GM23338 (cell line): ENCODE data around the gene SLC4A8.

Source experiments
- CREB1 ChIP-seq: fragments of 250-450 bp; sonication (Bioruptor Pico); IDR thresholded peaks from 2 replicates; pipeline ENCODE4 v1.5.0; 2020; ENCODE audit warnings: low read depth, mild to moderate bottlenecking, moderate library complexity
- CTCF ChIP-seq, 2 experiments: fragments of 200-600 bp in 1 of 2; sonication (generic) in 1 of 2; conservative IDR thresholded peaks; 2 replicates each; pipeline versions ENCODE4 v1.5.1 to v1.6.1; 2016 to 2017; ENCODE audit warnings: antibody characterized with exemption in 2 of 2, low read depth in 2 of 2, mild to moderate bottlenecking in 2 of 2, moderate library complexity in 1 of 2
- EZH2 ChIP-seq: fragments of 200-600 bp; sonication (generic); IDR thresholded peaks from one replicate; pipeline ENCODE4 v1.8.0; 2017; ENCODE audit warnings: antibody characterized with exemption, mild to moderate bottlenecking, low read depth; ENCODE audit not compliant: unreplicated experiment
- EZH2phosphoT487 ChIP-seq: fragments of 200-600 bp; sonication (generic); IDR thresholded peaks from one replicate; pipeline ENCODE4 v1.8.1; 2018; ENCODE audit warnings: antibody characterized with exemption; ENCODE audit not compliant: unreplicated experiment
- JUNB ChIP-seq: IDR thresholded peaks from one replicate; pipeline ENCODE4 v1.6.1; 2016; ENCODE audit warnings: antibody characterized with exemption; ENCODE audit not compliant: unreplicated experiment
- NANOG ChIP-seq: IDR thresholded peaks from 2 replicates; pipeline ENCODE4 v1.6.1; 2016; ENCODE audit warnings: antibody characterized with exemption, borderline replicate concordance
- POLR2AphosphoS5 ChIP-seq: IDR thresholded peaks from 2 replicates; pipeline ENCODE4 v1.6.1; 2016; ENCODE audit warnings: antibody characterized with exemption, low read depth
- STAT1 ChIP-seq: IDR thresholded peaks from one replicate; pipeline ENCODE4 v1.6.1; 2016; ENCODE audit warnings: antibody characterized with exemption; ENCODE audit not compliant: unreplicated experiment
- ZNF114 ChIP-seq: fragments of 250-450 bp; sonication (Bioruptor Pico); IDR thresholded peaks from 2 replicates; pipeline ENCODE4 v1.5.0; 2020; ENCODE audit warnings: mild to moderate bottlenecking, moderate library complexity
- ZNF331 ChIP-seq: fragments of 250-450 bp; sonication (Bioruptor Pico); IDR thresholded peaks from 2 replicates; pipeline ENCODE4 v1.5.0; 2020; ENCODE audit warnings: low read depth, mild to moderate bottlenecking, moderate library complexity
- TF ChIP-seq, protein P1 (sequence below): IDR thresholded peaks from one replicate; pipeline ENCODE4 v1.6.1; 2018; ENCODE audit warnings: antibody characterized with exemption; ENCODE audit not compliant: unreplicated experiment
- TF ChIP-seq, protein P2 (sequence below): fragments of 250-450 bp; sonication (Bioruptor Pico); IDR thresholded peaks from 2 replicates; pipeline ENCODE4 v1.5.0; 2020; ENCODE audit warnings: mild to moderate bottlenecking, moderate library complexity

GRCh38 chr12:51443573-51443972 is 18.9 kb downstream of the SLC4A8 start:
- TF ChIP-seq ZNF331 (CRISPR knock-in tag) (no peak), POLR2AphosphoS5 (no peak), CTCF (conservative IDR thresholded peaks at IDR 0.05; ENCODE audit: low read depth in 2 of 2) (no peak), NANOG (no peak), EZH2 (no peak), JUNB (no peak), EZH2phosphoT487 (no peak), ZNF114 (no peak), CREB1 (no peak), STAT1 (no peak)
- TF ChIP-seq, protein P1, sequence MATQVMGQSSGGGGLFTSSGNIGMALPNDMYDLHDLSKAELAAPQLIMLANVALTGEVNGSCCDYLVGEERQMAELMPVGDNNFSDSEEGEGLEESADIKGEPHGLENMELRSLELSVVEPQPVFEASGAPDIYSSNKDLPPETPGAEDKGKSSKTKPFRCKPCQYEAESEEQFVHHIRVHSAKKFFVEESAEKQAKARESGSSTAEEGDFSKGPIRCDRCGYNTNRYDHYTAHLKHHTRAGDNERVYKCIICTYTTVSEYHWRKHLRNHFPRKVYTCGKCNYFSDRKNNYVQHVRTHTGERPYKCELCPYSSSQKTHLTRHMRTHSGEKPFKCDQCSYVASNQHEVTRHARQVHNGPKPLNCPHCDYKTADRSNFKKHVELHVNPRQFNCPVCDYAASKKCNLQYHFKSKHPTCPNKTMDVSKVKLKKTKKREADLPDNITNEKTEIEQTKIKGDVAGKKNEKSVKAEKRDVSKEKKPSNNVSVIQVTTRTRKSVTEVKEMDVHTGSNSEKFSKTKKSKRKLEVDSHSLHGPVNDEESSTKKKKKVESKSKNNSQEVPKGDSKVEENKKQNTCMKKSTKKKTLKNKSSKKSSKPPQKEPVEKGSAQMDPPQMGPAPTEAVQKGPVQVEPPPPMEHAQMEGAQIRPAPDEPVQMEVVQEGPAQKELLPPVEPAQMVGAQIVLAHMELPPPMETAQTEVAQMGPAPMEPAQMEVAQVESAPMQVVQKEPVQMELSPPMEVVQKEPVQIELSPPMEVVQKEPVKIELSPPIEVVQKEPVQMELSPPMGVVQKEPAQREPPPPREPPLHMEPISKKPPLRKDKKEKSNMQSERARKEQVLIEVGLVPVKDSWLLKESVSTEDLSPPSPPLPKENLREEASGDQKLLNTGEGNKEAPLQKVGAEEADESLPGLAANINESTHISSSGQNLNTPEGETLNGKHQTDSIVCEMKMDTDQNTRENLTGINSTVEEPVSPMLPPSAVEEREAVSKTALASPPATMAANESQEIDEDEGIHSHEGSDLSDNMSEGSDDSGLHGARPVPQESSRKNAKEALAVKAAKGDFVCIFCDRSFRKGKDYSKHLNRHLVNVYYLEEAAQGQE = no peak
- TF ChIP-seq, protein P2, sequence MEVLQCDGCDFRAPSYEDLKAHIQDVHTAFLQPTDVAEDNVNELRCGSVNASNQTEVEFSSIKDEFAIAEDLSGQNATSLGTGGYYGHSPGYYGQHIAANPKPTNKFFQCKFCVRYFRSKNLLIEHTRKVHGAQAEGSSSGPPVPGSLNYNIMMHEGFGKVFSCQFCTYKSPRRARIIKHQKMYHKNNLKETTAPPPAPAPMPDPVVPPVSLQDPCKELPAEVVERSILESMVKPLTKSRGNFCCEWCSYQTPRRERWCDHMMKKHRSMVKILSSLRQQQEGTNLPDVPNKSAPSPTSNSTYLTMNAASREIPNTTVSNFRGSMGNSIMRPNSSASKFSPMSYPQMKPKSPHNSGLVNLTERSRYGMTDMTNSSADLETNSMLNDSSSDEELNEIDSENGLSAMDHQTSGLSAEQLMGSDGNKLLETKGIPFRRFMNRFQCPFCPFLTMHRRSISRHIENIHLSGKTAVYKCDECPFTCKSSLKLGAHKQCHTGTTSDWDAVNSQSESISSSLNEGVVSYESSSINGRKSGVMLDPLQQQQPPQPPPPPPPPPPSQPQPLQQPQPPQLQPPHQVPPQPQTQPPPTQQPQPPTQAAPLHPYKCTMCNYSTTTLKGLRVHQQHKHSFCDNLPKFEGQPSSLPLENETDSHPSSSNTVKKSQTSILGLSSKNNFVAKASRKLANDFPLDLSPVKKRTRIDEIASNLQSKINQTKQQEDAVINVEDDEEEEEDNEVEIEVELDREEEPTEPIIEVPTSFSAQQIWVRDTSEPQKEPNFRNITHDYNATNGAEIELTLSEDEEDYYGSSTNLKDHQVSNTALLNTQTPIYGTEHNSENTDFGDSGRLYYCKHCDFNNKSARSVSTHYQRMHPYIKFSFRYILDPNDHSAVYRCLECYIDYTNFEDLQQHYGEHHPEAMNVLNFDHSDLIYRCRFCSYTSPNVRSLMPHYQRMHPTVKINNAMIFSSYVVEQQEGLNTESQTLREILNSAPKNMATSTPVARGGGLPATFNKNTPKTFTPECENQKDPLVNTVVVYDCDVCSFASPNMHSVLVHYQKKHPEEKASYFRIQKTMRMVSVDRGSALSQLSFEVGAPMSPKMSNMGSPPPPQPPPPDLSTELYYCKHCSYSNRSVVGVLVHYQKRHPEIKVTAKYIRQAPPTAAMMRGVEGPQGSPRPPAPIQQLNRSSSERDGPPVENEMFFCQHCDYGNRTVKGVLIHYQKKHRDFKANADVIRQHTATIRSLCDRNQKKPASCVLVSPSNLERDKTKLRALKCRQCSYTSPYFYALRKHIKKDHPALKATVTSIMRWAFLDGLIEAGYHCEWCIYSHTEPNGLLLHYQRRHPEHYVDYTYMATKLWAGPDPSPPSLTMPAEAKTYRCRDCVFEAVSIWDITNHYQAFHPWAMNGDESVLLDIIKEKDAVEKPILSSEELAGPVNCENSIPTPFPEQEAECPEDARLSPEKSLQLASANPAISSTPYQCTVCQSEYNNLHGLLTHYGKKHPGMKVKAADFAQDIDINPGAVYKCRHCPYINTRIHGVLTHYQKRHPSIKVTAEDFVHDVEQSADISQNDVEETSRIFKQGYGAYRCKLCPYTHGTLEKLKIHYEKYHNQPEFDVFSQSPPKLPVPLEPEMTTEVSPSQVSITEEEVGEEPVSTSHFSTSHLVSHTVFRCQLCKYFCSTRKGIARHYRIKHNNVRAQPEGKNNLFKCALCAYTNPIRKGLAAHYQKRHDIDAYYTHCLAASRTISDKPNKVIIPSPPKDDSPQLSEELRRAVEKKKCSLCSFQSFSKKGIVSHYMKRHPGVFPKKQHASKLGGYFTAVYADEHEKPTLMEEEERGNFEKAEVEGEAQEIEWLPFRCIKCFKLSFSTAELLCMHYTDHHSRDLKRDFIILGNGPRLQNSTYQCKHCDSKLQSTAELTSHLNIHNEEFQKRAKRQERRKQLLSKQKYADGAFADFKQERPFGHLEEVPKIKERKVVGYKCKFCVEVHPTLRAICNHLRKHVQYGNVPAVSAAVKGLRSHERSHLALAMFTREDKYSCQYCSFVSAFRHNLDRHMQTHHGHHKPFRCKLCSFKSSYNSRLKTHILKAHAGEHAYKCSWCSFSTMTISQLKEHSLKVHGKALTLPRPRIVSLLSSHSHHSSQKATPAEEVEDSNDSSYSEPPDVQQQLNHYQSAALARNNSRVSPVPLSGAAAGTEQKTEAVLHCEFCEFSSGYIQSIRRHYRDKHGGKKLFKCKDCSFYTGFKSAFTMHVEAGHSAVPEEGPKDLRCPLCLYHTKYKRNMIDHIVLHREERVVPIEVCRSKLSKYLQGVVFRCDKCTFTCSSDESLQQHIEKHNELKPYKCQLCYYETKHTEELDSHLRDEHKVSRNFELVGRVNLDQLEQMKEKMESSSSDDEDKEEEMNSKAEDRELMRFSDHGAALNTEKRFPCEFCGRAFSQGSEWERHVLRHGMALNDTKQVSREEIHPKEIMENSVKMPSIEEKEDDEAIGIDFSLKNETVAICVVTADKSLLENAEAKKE (CRISPR knock-in tag) = no peak
